Prostate gland (tissue), 2 donors: Measurements from ENCODE around the gene OR1D2. TPM values are rescaled to one million over a fixed set of nuclear protein-coding genes. Genes with fewer than 3 reads are reported as not detected.
"Not testable (repeated sequence)": the region's sequence is repeated elsewhere in the genome, so short reads cannot be mapped to it uniquely, and the experiment has no call there.

ENCODE experiments used
- DNase-seq: peaks from one replicate; pipeline ENCODE4 v3.0.0-alpha.2; 2019; ENCODE audit warnings: low spot score
- H3K27ac ChIP-seq, 2 donors: fragments of 200-600 bp; sonication (generic); 2 replicates each; pipeline ENCODE4 v1.5.1; 2017 to 2019
- H3K27me3 ChIP-seq: fragments of 200-600 bp; sonication (generic); replicated peaks from 2 replicates; pipeline ENCODE4 v1.5.1; 2019; ENCODE audit not compliant: insufficient read depth
- H3K36me3 ChIP-seq, 2 donors: fragments of 200-600 bp; sonication (generic); 1 replicate in 1 of 2; 2 replicates in 1 of 2; pipeline versions ENCODE4 v1.5.1 to v1.8.1; 2017 to 2019
- H3K4me1 ChIP-seq: fragments of 200-600 bp; sonication (generic); replicated peaks from 2 replicates; pipeline ENCODE4 v1.5.1; 2019
- H3K4me3 ChIP-seq, 2 donors: fragments of 200-600 bp; sonication (generic); 2 replicates each; pipeline ENCODE4 v1.5.1; 2017 to 2019
- H3K9me3 ChIP-seq: fragments of 200-600 bp; sonication (generic); 2 replicates; pipeline ENCODE4 v1.5.1; 2017
- POLR2A ChIP-seq: fragments of 450-650 bp; IDR thresholded peaks from one replicate; pipeline ENCODE4 v1.6.1; 2016; ENCODE audit warnings: antibody characterized with exemption, mild to moderate bottlenecking
- POLR2AphosphoS5 ChIP-seq: sonication (generic); formaldehyde crosslinking; IDR thresholded peaks from one replicate; pipeline ENCODE4 v1.6.1; 2017; ENCODE audit warnings: antibody characterized with exemption
- WGBS: methylation state at CpG from one replicate; pipeline ENCODE4 v1.1.5; 2018; 5-methylcytosine and 5-hydroxymethylcytosine counted together
- intact Hi-C: fragments of 100-400 bp; cut with DNase I; formaldehyde crosslinking; loops from one replicate; pipeline ENCODE4 v1.14.2; 2022
- total RNA-seq, 2 donors: library from RNA; depleted of rRNA; stranded (reverse); fragments of >200 nt; gene quantifications; one replicate each; pipeline ENCODE4 v1.1.0, GENCODE V29; 2016
- TF ChIP-seq, protein P1 (sequence below), 4 experiments: fragments of 200-600 bp in 2 of 4; fragments of 450-650 bp in 2 of 4; sonication (generic) in 2 of 4; IDR thresholded peaks; 1 replicate in 3 of 4; 2 replicates in 1 of 4; pipeline ENCODE4 v1.5.1; 2016 to 2019; ENCODE audit warnings: antibody characterized with exemption in 4 of 4, mild to moderate bottlenecking in 2 of 4, moderate library complexity in 2 of 4

Gene OR1D2, protein sequence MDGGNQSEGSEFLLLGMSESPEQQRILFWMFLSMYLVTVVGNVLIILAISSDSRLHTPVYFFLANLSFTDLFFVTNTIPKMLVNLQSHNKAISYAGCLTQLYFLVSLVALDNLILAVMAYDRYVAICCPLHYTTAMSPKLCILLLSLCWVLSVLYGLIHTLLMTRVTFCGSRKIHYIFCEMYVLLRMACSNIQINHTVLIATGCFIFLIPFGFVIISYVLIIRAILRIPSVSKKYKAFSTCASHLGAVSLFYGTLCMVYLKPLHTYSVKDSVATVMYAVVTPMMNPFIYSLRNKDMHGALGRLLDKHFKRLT
- not detected for total RNA-seq

DNA sequence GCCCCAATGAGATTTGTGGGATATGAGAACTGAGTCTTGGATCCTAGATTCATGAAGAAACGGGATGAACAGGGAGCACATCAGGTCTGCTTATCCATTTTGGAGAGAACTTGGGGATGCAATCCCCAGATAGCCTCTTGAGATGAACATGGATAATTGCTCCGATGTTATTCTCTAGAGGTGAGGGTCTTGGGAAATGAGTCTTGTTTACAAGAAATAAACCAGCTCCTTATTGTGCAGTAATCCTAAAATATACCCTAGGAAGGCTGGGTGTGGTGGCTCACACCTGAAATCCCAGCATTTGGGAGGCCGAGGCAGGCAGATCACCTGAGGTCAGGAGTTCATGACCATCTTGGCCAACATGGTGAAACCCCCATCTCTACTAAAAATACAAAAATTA lies at the start of gene OR1D2:
OR1D2 (minus strand) TSS at position 101 of the 400 bp plus-strand sequence. CDS start 11,426 bp downstream, outside the sequence.
- Histone ChIP-seq H3K27ac (no peak within 1 kb of the TSS), H3K9me3 (no peaks in the 10 kb centered on the region), H3K4me1 (no peaks in the 10 kb centered on the region), H3K36me3 (no peaks in the 10 kb centered on the region), H3K4me3 (no peak within 1 kb of the TSS), H3K27me3 (no peaks in the 10 kb centered on the region)
- intact Hi-C loops: no loop called here
- TF ChIP-seq, protein P1, sequence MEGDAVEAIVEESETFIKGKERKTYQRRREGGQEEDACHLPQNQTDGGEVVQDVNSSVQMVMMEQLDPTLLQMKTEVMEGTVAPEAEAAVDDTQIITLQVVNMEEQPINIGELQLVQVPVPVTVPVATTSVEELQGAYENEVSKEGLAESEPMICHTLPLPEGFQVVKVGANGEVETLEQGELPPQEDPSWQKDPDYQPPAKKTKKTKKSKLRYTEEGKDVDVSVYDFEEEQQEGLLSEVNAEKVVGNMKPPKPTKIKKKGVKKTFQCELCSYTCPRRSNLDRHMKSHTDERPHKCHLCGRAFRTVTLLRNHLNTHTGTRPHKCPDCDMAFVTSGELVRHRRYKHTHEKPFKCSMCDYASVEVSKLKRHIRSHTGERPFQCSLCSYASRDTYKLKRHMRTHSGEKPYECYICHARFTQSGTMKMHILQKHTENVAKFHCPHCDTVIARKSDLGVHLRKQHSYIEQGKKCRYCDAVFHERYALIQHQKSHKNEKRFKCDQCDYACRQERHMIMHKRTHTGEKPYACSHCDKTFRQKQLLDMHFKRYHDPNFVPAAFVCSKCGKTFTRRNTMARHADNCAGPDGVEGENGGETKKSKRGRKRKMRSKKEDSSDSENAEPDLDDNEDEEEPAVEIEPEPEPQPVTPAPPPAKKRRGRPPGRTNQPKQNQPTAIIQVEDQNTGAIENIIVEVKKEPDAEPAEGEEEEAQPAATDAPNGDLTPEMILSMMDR (IDR thresholded peaks at IDR 0.05): no peak
- TF ChIP-seq POLR2AphosphoS5 (no peak), POLR2A (no peak)
- 65% methylated on average over 3 of the region's 3 CpGs for WGBS
- DNase-seq: no peak

DNA sequence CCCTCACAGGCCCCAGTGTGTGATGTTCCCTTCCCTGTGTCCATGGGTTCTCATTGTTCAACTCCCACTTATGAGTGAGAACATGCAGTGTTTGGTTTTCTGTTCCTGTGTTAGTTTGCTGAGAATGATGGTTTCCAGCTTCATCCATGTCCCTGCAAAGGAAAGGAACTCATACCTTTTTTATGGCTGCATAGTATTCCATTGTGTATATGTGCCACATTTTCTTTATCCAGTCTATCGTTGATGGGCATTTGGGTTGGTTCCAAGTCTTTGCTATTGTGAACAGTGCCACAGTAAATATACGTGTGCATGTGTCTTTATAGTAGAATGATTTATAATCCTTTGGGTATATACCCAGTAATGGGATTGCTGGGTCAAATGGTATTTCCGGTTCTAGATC lies 33.3 kb upstream of the OR1D2 start:
- DNase-seq, H3K36me3 ChIP-seq, H3K4me3 ChIP-seq, H3K9me3 ChIP-seq, H3K27me3 ChIP-seq, H3K27ac ChIP-seq, H3K4me1 ChIP-seq, intact Hi-C loops: not testable (repeated sequence)
- 80% methylated on average over 3 of the region's 3 CpGs for WGBS

DNA sequence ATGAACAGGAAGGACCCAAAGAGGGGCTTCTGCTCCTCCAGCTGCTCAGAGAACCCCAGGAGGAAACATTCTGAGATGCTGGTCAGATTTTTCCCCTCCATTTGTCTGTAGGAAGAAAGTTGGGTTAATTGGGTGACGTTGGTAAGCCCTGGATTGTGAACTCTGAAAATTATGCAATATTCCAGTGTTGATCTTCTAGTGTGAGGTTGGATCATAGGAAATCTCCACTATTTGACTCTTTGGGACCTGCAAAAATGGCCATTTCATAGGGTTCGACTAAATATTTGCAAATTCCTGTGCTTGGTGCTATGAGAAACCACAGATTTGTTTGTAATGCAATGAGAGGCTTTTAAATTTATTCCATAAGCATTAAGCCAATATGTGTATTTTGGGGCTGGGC lies 23.2 kb upstream of the OR1D2 start, which contains the start of gene OR1G1:
OR1G1 (minus strand) TSS at position 101 of the 400 bp plus-strand sequence; CDS start at position 101, 0 bp downstream.
- H3K36me3 ChIP-seq: no peaks in the 10 kb centered on the region
- no peaks in the 10 kb centered on the region for H3K9me3 ChIP-seq
- intact Hi-C loops: no loop called here
- H3K4me3 ChIP-seq: no peak within 1 kb of the TSS
- H3K27me3 ChIP-seq: no peaks in the 10 kb centered on the region
- 88% methylated on average over 2 of the region's 2 CpGs for WGBS
- no peak within 1 kb of the TSS for H3K27ac ChIP-seq
- no peak for DNase-seq
- no peak for TF ChIP-seq POLR2A
- TF ChIP-seq POLR2AphosphoS5: no peak
- TF ChIP-seq, protein P1 (IDR thresholded peaks at IDR 0.05): no peak
- H3K4me1 ChIP-seq: no peaks in the 10 kb centered on the region

DNA sequence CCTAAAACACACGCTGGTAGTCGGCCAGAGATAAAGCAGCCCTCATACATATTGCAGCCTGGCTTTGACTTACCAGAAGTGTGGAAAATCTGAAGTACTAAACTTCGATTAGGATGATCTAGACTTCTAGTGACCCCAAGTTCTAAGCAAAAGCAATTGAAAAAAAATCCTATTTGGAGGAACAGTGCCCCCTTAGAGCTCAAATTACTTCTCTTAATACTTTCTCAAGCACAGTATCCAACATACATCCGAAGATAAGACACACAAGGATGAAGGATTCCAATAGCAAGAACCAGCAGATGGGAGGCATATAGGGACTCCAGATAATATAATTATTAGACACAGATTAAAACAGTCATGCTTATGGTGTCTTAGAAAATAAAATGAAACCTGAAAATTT lies 30.4 kb downstream of the OR1D2 start:
- H3K4me1 ChIP-seq, H3K9me3 ChIP-seq, H3K36me3 ChIP-seq, H3K27ac ChIP-seq, intact Hi-C loops, H3K27me3 ChIP-seq, DNase-seq, H3K4me3 ChIP-seq: not testable (repeated sequence)
- 78% methylated on average over 4 of the region's 4 CpGs for WGBS

DNA sequence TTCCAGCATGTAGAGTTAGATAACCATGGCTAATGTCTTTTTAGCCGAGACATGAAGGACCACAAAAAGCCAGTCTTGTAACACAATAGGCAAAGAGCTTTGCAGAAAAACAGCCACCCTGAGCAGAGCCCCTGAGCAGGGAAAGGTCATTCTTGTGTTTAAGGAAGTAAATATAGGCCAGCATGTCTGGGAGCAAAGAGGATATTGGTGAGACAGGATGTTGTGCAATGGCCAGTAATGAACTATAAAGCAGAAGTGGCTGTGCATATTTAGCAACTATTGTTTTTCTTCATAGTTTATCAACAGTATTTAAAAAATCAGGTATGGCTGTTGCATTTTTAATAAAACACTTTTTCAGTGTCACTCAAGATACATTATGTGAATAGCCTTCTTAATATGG lies 39.0 kb downstream of the OR1D2 start:
- WGBS: 33% methylated on average over 1 of the region's 1 CpG
- not testable (repeated sequence) for DNase-seq

DNA sequence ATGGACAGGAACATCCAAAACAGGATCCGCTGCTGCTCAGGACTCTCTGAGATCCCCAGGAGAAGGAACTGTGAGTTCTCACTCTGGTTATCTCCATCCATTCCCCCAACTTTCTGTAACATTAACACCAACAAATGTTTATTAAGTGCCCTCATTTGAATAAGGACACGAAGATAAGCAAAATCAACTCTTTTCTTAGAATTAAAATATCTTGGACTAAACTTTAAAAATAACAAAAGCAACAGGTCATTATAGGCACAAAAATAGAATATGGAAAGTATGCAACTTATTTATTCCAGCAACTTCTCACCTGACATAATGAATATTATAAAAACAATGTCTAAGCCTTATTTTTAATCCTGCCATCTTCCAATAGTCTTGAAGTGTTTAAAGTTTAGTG lies 40.7 kb downstream of the OR1D2 start, which contains the start of gene OR1D5:
OR1D5 (minus strand) TSS at position 101 of the 400 bp plus-strand sequence; CDS start at position 101, 0 bp downstream.
- intact Hi-C loops, H3K36me3 ChIP-seq, H3K4me3 ChIP-seq, H3K27me3 ChIP-seq, H3K4me1 ChIP-seq, H3K9me3 ChIP-seq, H3K27ac ChIP-seq, DNase-seq: not testable (repeated sequence)
- no CpG with 5 or more reads among the region's 2 CpGs for WGBS

More for the DNA sequence above, 39.0 kb downstream of the OR1D2 start:
- intact Hi-C loops, H3K9me3 ChIP-seq, H3K36me3 ChIP-seq, H3K27ac ChIP-seq, H3K27me3 ChIP-seq, H3K4me3 ChIP-seq, H3K4me1 ChIP-seq: not testable (repeated sequence)

DNA sequence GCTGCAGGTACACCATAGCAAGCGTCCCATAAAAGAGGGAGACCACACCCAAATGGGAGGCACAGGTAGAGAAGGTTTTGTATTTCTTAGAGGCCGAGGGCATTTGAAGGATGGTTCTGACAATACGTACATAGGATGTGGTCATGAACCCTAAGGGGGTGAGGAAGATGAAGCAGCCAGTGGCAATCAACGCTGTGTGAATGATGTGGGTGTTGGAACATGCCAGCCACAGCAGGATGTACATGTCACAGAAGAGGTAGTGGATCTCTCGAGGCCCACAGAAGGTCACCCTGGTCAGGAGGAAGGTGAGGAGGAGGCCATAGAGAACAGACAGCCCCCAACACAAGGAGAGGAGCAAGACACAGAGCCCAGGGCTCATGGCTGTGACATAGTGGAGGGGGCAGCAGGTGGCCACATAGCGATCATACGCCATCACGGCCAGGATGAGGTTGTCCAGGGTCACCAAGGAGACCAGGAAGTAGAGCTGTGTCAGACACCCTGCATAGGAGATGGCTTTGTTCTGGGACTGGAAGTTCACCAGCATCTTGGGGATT lies 41.3 kb downstream of the OR1D2 start:
- H3K27me3 ChIP-seq, H3K9me3 ChIP-seq: not testable (repeated sequence)

DNA sequence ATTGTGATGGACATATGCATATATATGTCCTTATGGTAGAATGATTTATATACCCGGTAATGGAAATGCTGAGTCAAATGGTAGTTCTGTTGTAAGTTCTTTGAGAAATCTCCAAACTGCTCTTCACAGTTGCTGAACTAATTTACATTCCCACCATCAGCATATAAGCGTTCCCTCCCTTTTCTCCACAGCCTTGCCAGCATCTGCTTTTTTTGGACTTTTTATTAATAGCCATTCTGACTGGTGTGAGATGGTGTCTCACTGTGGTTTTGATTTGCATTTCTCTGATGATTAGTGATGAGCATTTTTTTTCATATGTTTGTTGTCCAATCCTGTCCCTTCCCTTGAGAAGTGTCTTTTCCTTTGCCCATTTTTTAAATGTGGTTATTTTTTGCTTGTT lies 49.4 kb downstream of the OR1D2 start:
- H3K4me3 ChIP-seq, H3K4me1 ChIP-seq, DNase-seq, H3K9me3 ChIP-seq, intact Hi-C loops, H3K27me3 ChIP-seq, H3K36me3 ChIP-seq, H3K27ac ChIP-seq: not testable (repeated sequence)
- 100% methylated on average over 1 of the region's 2 CpGs for WGBS

More for the DNA sequence above, 41.3 kb downstream of the OR1D2 start:
- H3K4me3 ChIP-seq, H3K36me3 ChIP-seq, intact Hi-C loops, H3K4me1 ChIP-seq, H3K27ac ChIP-seq, DNase-seq: not testable (repeated sequence)
- 87% methylated on average over 8 of the region's 8 CpGs for WGBS
